Activated effector memory CD4-positive, alpha-beta T cell treated with anti-CD3 and anti-CD28 coated beads, Interleukin-2, amount 50 U/mL, for 16 hours (primary cell): ENCODE measurements around the gene GRM1.
A peak's percentile ranks its signal among the peaks of the same experiment; 100 is the strongest.

Source experiments
- DNase-seq: peaks from one replicate; pipeline ENCODE4 v3.0.0-alpha.2; 2020

GRM1 gene

GRCh38 chr6:146028851-146029572, at the start of gene GRM1:
GRM1 (plus strand) TSS chr6:146029062; CDS start chr6:146029518, 456 bp downstream.
- DNase-seq, result peak; percentile 38

GRCh38 chr6:146009338-146009737, 19.5 kb upstream of the GRM1 start:
- no peak for DNase-seq

GRCh38 chr6:146014233-146014632, 14.6 kb upstream of the GRM1 start:
- no peak for DNase-seq

GRCh38 chr6:146017672-146018071, 11.2 kb upstream of the GRM1 start:
- no peak for DNase-seq

- no peak for DNase-seq
Observed at GRCh38 chr6:146026873-146027272, 2.0 kb upstream of the GRM1 start.

GRCh38 chr6:146027586-146028251, 1.1 kb upstream of the GRM1 start:
- no peak for DNase-seq

GRCh38 chr6:146028252-146028795, 538 bp upstream of the GRM1 start:
- DNase-seq, result peak; percentile 66

GRCh38 chr6:146029573-146030184, 817 bp downstream of the GRM1 start:
- peak; percentile 52 for DNase-seq

- DNase-seq, result no peak
Observed at GRCh38 chr6:146032387-146032786, 3.5 kb downstream of the GRM1 start.

GRCh38 chr6:146040360-146040759, 11.5 kb downstream of the GRM1 start:
- DNase-seq, result no peak

- no peak for DNase-seq
Observed at GRCh38 chr6:146041282-146041681, 12.4 kb downstream of the GRM1 start.

- no peak for DNase-seq
Observed at GRCh38 chr6:146047371-146047770, 18.5 kb downstream of the GRM1 start.

- DNase-seq, result no peak
Observed at GRCh38 chr6:146050168-146050567, 21.3 kb downstream of the GRM1 start.

GRCh38 chr6:146056506-146056905, 27.6 kb downstream of the GRM1 start:
- no peak for DNase-seq

- no peak for DNase-seq
Observed at GRCh38 chr6:146065690-146066089, 36.8 kb downstream of the GRM1 start.

GRCh38 chr6:146066506-146066905, 37.6 kb downstream of the GRM1 start:
- DNase-seq, result no peak

GRCh38 chr6:146071781-146072180, 42.9 kb downstream of the GRM1 start:
- no peak for DNase-seq

- DNase-seq, result no peak
Observed at GRCh38 chr6:146077992-146078391, 49.1 kb downstream of the GRM1 start.

GRCh38 chr6:146087386-146087785, 58.5 kb downstream of the GRM1 start:
- DNase-seq, result no peak

- no peak for DNase-seq
Observed at GRCh38 chr6:146090474-146090873, 61.6 kb downstream of the GRM1 start.

GRCh38 chr6:146092961-146093686, 64.3 kb downstream of the GRM1 start:
- no peak for DNase-seq

GRCh38 chr6:146095481-146095880, 66.6 kb downstream of the GRM1 start:
- DNase-seq, result no peak

- no peak for DNase-seq
Observed at GRCh38 chr6:146097586-146097985, 68.7 kb downstream of the GRM1 start.
